ENCODE measurements around the gene RAMP1. TPM values are rescaled to one million over a fixed set of nuclear protein-coding genes. Genes with fewer than 3 reads are reported as not detected.

RAMP1 gene
- polyA plus RNA-seq, 1 donor from 2014 or later, result 25.5 TPM

GRCh38 chr2:237940828-237941227, 81.4 kb downstream of the RAMP1 start:
- Histone ChIP-seq H3K27me3 (ENCODE audit: insufficient read depth, low read depth, low read length) (no peaks in the 10 kb centered on the region), H3K4me3 (ENCODE audit: low read length) (no peak overlapping the region), H4K20me1 (ENCODE audit: insufficient read depth) (no peaks in the 10 kb centered on the region), H3K79me2 (replicated peaks; ENCODE audit: insufficient read depth, low read length) (no peaks in the 10 kb centered on the region), H3K27ac (ENCODE audit: low read length) (no peak overlapping the region), H3F3A (ENCODE audit: insufficient read depth, low read length, poor library complexity, severe bottlenecking) (no peaks in the 10 kb centered on the region), H3K9ac (ENCODE audit: low read length) (no peak overlapping the region), H3K9me2 (ENCODE audit: insufficient read depth, low read length) (no peaks in the 10 kb centered on the region), H2AFZ (ENCODE audit: low read depth, low read length) (no peak overlapping the region), H3K36me3 (ENCODE audit: insufficient read depth, low read length) (no peaks in the 10 kb centered on the region), H3K9me3 (ENCODE audit: low read length) (no peaks in the 10 kb centered on the region), H3K4me2 (ENCODE audit: low read length) (no peak overlapping the region)
- no peak for TF ChIP-seq CTCF (IDR thresholded peaks at IDR 0.05; ENCODE audit: poor library complexity, severe bottlenecking)
- no peak for TF ChIP-seq TAF1 (IDR thresholded peaks at IDR 0.05; ENCODE audit: low read depth)
- TF ChIP-seq EZH2 (IDR thresholded peaks at IDR 0.05; ENCODE audit: borderline replicate concordance, insufficient read depth, low read length, poor library complexity, severe bottlenecking), result no peak
- no peak for TF ChIP-seq SMC3 (conservative IDR thresholded peaks at IDR 0.05; ENCODE audit: poor library complexity)
- no peak for TF ChIP-seq MXI1 (conservative IDR thresholded peaks at IDR 0.05; ENCODE audit: poor library complexity, severe bottlenecking)
- TF ChIP-seq REST (IDR thresholded peaks at IDR 0.05; ENCODE audit: borderline replicate concordance), result no peak
- TF ChIP-seq RAD21 (conservative IDR thresholded peaks at IDR 0.05), result no peak
- no peak for TF ChIP-seq POLR2AphosphoS5 (IDR thresholded peaks at IDR 0.05)
- no peak for TF ChIP-seq EP300 (conservative IDR thresholded peaks at IDR 0.05; ENCODE audit: poor library complexity, severe bottlenecking)

- H3K36me3 ChIP-seq (ENCODE audit: insufficient read depth, low read length), result no peaks in the 10 kb centered on the region
- H3K9me3 ChIP-seq (ENCODE audit: low read length), result no peaks in the 10 kb centered on the region
- H3K4me3 ChIP-seq (ENCODE audit: low read length), result no peak overlapping the region
- no peaks in the 10 kb centered on the region for H3K27me3 ChIP-seq (ENCODE audit: insufficient read depth, low read depth, low read length)
- H3K4me2 ChIP-seq (ENCODE audit: low read length), result no peak overlapping the region
- no peaks in the 10 kb centered on the region for H3K9me2 ChIP-seq (ENCODE audit: insufficient read depth, low read length)
- no peak for TF ChIP-seq SMC3 (conservative IDR thresholded peaks at IDR 0.05; ENCODE audit: poor library complexity)
- TF ChIP-seq EZH2 (IDR thresholded peaks at IDR 0.05; ENCODE audit: borderline replicate concordance, insufficient read depth, low read length, poor library complexity, severe bottlenecking), result no peak
- TF ChIP-seq REST (IDR thresholded peaks at IDR 0.05; ENCODE audit: borderline replicate concordance), result no peak
- no peak for TF ChIP-seq EP300 (conservative IDR thresholded peaks at IDR 0.05; ENCODE audit: poor library complexity, severe bottlenecking)
- TF ChIP-seq POLR2AphosphoS5 (IDR thresholded peaks at IDR 0.05), result no peak
- no peak for TF ChIP-seq CTCF (IDR thresholded peaks at IDR 0.05; ENCODE audit: poor library complexity, severe bottlenecking)
- TF ChIP-seq MXI1 (conservative IDR thresholded peaks at IDR 0.05; ENCODE audit: poor library complexity, severe bottlenecking), result no peak
- no peak for TF ChIP-seq RAD21 (conservative IDR thresholded peaks at IDR 0.05)
- no peak for TF ChIP-seq TAF1 (IDR thresholded peaks at IDR 0.05; ENCODE audit: low read depth)
- no peaks in the 10 kb centered on the region for H3F3A ChIP-seq (ENCODE audit: insufficient read depth, low read length, poor library complexity, severe bottlenecking)
- H4K20me1 ChIP-seq (ENCODE audit: insufficient read depth), result no peaks in the 10 kb centered on the region
- H2AFZ ChIP-seq (ENCODE audit: low read depth, low read length), result no peak overlapping the region
- H3K79me2 ChIP-seq (replicated peaks; ENCODE audit: insufficient read depth, low read length), result no peaks in the 10 kb centered on the region
- no peak overlapping the region for H3K27ac ChIP-seq (ENCODE audit: low read length)
- H3K9ac ChIP-seq (ENCODE audit: low read length), result no peak overlapping the region
These were observed 81.8 kb downstream of the RAMP1 start for GRCh38 chr2:237941239-237941638.
